Kidney (tissue), 14 donors: ENCODE data around the gene CAMK1D. TPM values are rescaled to one million over a fixed set of nuclear protein-coding genes. Genes with fewer than 3 reads are reported as not detected.

Source experiments
- DNase-seq, 5 donors: peaks; one replicate each; pipeline ENCODE4 v3.0.0-alpha.2; 2013 to 2020
- FAIRE-seq: peaks from 2 replicates; lab custom pipeline; 2012; peaks lifted over from hg19 to GRCh38; lab: Jason Lieb, UNC
- H3K27ac ChIP-seq, 2 donors: one replicate each; pipeline ENCODE4 v1.7.0; 2013; ENCODE audit warnings: low read depth in 2 of 2, low read length in 2 of 2, inconsistent platforms in 1 of 2
- H3K27me3 ChIP-seq: one replicate; pipeline ENCODE4 v1.7.1; 2013; ENCODE audit warnings: low read length, inconsistent platforms; ENCODE audit not compliant: control insufficient read depth, insufficient read depth
- H3K36me3 ChIP-seq, 3 donors: one replicate each; pipeline versions ENCODE4 v1.7.0 to v1.7.1; 2013; ENCODE audit warnings: low read length in 3 of 3, control low read depth in 1 of 3, inconsistent platforms in 1 of 3; ENCODE audit not compliant: insufficient read depth in 3 of 3, control insufficient read depth in 2 of 3
- H3K4me1 ChIP-seq, 3 donors: one replicate each; pipeline versions ENCODE4 v1.7.0 to v1.7.1; 2013; ENCODE audit warnings: low read length in 3 of 3, inconsistent platforms in 1 of 3, low read depth in 1 of 3; ENCODE audit not compliant: control insufficient read depth in 2 of 3, insufficient read depth in 2 of 3
- H3K4me3 ChIP-seq, 3 donors: one replicate each; pipeline versions ENCODE4 v1.7.0 to v1.8.1; 2013; ENCODE audit warnings: low read length in 3 of 3, control low read depth in 1 of 3, inconsistent platforms in 1 of 3
- H3K9ac ChIP-seq, 3 donors: one replicate each; pipeline versions ENCODE4 v1.7.0 to v1.7.1; 2013; ENCODE audit warnings: low read length in 3 of 3, control low read depth in 1 of 3, inconsistent platforms in 1 of 3
- H3K9me3 ChIP-seq, 3 donors: one replicate each; pipeline versions ENCODE4 v1.7.0 to v1.7.1; 2013; ENCODE audit warnings: low read length in 3 of 3, control low read depth in 1 of 3, inconsistent platforms in 1 of 3; ENCODE audit not compliant: control insufficient read depth in 2 of 3, insufficient read depth in 1 of 3
- intact Hi-C: fragments of 100-400 bp; cut with DNase I; formaldehyde crosslinking; loops from one replicate; pipeline ENCODE4 v1.11.1; 2022
- polyA plus RNA-seq: library from polyadenylated mRNA; stranded (reverse); fragments of 350-450 nt; fragmentation: Illumina TruSeq; extraction: RNeasy Lipid Tissue Mini Kit (QIAGEN cat#74804); gene quantifications from one replicate; pipeline ENCODE4 v1.2.3, GENCODE V29; 2014; ENCODE audit warnings: low read depth, low replicate concordance; ENCODE audit not compliant: insufficient read depth
- total RNA-seq: library from RNA; stranded (reverse); fragmentation: NEBNext Ultra II Directional; extraction: Animal tissue kit (Norgen Biotek cat#: 25700); gene quantifications from one replicate; pipeline ENCODE4 v1.2.1, GENCODE V29; 2021
- TF ChIP-seq, protein P1 (sequence below): IDR thresholded peaks from 3 replicates; pipeline ENCODE4 v1.5.1; 2012; ENCODE audit warnings: mild to moderate bottlenecking, moderate library complexity, borderline replicate concordance; ENCODE audit not compliant: insufficient read depth; ENCODE audit errors: extremely low read depth
- donor health status: control.
- donor health status: control.
- donor health status: control.
- donor health status: control.
- donor health status: control.
- donor health status: DM: yes; HTN: yes; CAD: no.
- donor health status: Normal renal cell carcinoma (clear cell type).

CAMK1D gene
- total and polyA plus RNA-seq, 2 donors from 2014 or later, result 1.1 to 13.7 TPM

DNA sequence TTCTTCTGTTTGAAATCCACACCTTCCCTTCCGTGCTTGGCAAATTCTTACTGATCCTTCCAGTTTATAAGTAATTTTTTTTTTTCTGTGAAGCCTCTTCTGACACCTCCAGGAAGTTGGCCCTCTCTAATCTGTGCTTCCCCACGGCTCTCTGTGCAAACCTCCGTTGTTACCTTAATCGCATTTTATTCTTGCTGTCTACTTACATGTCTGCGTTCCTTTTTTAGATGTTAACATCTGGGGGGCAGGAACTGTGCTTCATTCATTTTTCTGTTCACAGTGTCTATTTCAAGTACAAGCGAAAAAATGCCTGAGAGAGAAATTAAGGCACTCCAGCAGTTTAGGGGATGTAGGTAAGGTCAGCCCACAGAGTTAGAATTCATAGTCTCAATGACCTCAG is 8.4 kb upstream of the CAMK1D start:
- TF ChIP-seq, protein P1, sequence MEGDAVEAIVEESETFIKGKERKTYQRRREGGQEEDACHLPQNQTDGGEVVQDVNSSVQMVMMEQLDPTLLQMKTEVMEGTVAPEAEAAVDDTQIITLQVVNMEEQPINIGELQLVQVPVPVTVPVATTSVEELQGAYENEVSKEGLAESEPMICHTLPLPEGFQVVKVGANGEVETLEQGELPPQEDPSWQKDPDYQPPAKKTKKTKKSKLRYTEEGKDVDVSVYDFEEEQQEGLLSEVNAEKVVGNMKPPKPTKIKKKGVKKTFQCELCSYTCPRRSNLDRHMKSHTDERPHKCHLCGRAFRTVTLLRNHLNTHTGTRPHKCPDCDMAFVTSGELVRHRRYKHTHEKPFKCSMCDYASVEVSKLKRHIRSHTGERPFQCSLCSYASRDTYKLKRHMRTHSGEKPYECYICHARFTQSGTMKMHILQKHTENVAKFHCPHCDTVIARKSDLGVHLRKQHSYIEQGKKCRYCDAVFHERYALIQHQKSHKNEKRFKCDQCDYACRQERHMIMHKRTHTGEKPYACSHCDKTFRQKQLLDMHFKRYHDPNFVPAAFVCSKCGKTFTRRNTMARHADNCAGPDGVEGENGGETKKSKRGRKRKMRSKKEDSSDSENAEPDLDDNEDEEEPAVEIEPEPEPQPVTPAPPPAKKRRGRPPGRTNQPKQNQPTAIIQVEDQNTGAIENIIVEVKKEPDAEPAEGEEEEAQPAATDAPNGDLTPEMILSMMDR, result no peak
- H3K27ac ChIP-seq, result no peak overlapping the region
- no peak for DNase-seq
- no peaks in the 10 kb centered on the region for H3K4me1 ChIP-seq
- no peaks in the 10 kb centered on the region for H3K9me3 ChIP-seq
- no peaks in the 10 kb centered on the region for H3K36me3 ChIP-seq
- no peak overlapping the region for H3K9ac ChIP-seq
- no peak overlapping the region for H3K4me3 ChIP-seq
- FAIRE-seq, result no peak
- intact Hi-C loops, result no loop called here
- H3K27me3 ChIP-seq, result no peaks in the 10 kb centered on the region

DNA sequence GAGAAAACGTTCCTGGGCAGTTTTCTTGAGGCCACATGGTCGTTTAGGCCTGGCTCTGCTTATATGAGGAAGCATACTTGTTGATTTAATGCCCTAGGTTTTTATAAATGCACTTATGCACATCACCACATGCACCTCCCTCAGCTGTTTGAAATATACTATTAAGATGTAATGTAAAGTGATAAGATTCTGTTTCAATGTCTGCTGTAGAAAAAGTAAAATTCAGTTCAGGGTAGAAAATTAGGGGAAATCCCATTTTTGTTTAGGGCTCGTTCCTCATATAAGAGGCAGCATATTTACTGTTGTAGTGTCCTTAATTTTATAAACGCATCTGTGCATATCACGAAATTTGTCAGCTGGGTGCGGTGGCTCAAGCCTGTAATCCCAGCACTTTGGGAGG is 7.8 kb upstream of the CAMK1D start:
- DNase-seq, result no peak
- FAIRE-seq, result no peak
- H3K9ac ChIP-seq, result no peak overlapping the region
- no peaks in the 10 kb centered on the region for H3K36me3 ChIP-seq
- H3K4me1 ChIP-seq, result no peaks in the 10 kb centered on the region
- no peak overlapping the region for H3K4me3 ChIP-seq
- no peak overlapping the region for H3K27ac ChIP-seq
- TF ChIP-seq, protein P1, result no peak
- H3K27me3 ChIP-seq, result no peaks in the 10 kb centered on the region
- no peaks in the 10 kb centered on the region for H3K9me3 ChIP-seq
- intact Hi-C loops, result no loop called here

DNA sequence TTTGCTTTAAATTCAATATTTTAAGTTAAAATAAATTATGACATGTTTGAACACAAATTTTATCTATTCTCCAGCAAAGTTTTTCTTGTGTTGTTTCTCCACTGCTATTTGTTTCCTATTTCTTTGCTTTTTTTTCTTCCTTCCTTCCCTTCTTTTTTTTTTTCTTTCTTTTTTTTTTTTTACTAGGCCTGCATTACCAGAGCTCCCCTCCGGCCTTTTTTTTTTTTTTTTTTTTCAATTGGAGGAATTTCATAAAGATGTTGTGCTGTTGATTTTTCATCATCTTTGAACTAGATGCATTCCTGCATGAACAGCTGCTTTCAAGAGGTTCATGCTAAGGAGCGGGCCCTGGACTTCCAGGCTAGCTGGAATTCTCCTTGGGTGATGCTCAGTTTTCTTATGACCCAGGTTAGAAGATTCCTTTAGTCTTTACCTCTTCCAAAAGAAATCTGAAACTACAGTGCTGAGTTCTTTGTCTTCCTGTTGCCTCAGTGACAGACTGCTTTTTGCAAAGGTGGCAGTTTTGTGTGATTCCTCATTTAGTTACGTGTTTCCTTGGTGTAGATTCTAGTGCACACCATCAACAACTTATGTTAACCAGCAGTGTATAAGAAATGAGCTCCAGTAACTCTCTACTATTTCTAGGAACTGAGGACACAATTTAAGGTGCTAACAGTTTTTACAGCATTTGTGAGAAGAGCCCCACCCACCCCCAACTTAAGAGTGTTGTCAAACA is 4.8 kb upstream of the CAMK1D start:
- no peaks in the 10 kb centered on the region for H3K27me3 ChIP-seq
- intact Hi-C loops, result no loop called here

More for the DNA sequence above, 4.8 kb upstream of the CAMK1D start:
- TF ChIP-seq, protein P1, result no peak
- Histone ChIP-seq H3K4me3 (no peak overlapping the region), H3K9ac (no peak overlapping the region), H3K36me3 (no peaks in the 10 kb centered on the region), H3K9me3 (no peaks in the 10 kb centered on the region), H3K4me1 (peaks cover 0 to 4% (median 3%) of the 10 kb centered on the region in 3 donors), H3K27ac (no peak overlapping the region)
- FAIRE-seq (no peak), DNase-seq (no peak)
